ENCODE results near the gene ABTB1. TPM values are rescaled to one million over a fixed set of nuclear protein-coding genes. Genes with fewer than 3 reads are reported as not detected.
A peak's percentile ranks its signal among the peaks of the same experiment; 100 is the strongest.

ABTB1 gene
- total RNA-seq, 1 experiment from 2014 or later: 12.5 TPM

DNA sequence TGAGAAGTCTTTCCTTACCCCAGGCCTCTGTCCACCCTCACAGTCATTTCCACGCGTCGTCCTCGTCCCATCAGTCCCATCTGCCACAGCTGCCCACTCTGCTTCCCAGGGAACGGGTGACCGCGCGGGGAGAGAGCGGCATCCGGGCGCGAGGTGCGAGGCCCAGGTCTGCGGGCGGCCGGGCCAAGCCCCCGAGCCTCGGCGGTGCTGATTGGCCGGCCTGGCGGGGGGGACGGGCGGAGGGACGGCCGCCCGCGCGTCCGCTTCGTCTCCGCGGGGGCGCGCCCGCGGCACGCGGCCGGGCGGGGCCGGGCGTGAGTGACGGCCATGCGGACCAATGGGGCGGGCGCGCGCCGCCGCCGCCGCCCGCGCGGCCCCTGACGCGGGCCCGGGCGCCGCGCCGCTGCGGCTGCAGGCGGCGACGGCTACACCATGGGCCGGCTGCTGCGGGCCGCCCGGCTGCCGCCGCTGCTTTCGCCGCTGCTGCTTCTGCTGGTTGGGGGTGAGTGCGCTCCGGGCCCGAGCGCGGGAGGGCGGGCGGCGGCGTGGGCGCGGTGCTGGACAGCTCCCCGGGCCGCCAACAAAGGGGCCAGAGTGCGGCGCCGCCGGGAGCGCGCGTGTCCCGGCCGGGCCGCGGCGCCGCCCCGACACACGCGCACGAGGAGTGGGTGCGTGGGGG lies 43.8 kb upstream of the ABTB1 start, which contains the start of gene PODXL2 (continued):
- TF ChIP-seq, protein P1, sequence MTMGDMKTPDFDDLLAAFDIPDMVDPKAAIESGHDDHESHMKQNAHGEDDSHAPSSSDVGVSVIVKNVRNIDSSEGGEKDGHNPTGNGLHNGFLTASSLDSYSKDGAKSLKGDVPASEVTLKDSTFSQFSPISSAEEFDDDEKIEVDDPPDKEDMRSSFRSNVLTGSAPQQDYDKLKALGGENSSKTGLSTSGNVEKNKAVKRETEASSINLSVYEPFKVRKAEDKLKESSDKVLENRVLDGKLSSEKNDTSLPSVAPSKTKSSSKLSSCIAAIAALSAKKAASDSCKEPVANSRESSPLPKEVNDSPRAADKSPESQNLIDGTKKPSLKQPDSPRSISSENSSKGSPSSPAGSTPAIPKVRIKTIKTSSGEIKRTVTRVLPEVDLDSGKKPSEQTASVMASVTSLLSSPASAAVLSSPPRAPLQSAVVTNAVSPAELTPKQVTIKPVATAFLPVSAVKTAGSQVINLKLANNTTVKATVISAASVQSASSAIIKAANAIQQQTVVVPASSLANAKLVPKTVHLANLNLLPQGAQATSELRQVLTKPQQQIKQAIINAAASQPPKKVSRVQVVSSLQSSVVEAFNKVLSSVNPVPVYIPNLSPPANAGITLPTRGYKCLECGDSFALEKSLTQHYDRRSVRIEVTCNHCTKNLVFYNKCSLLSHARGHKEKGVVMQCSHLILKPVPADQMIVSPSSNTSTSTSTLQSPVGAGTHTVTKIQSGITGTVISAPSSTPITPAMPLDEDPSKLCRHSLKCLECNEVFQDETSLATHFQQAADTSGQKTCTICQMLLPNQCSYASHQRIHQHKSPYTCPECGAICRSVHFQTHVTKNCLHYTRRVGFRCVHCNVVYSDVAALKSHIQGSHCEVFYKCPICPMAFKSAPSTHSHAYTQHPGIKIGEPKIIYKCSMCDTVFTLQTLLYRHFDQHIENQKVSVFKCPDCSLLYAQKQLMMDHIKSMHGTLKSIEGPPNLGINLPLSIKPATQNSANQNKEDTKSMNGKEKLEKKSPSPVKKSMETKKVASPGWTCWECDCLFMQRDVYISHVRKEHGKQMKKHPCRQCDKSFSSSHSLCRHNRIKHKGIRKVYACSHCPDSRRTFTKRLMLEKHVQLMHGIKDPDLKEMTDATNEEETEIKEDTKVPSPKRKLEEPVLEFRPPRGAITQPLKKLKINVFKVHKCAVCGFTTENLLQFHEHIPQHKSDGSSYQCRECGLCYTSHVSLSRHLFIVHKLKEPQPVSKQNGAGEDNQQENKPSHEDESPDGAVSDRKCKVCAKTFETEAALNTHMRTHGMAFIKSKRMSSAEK (CRISPR knock-in tag; IDR thresholded peaks at IDR 0.05; ENCODE audit: borderline replicate concordance): no peak
- TF ChIP-seq GRHL2 (CRISPR knock-in tag; IDR thresholded peaks at IDR 0.05; ENCODE audit: insufficient replicate concordance, severe bottlenecking) (no peak), ZNF219 (CRISPR knock-in tag; IDR thresholded peaks at IDR 0.05; ENCODE audit: borderline replicate concordance) (0 out of 2 replicates have a peak, but pooled peaks have one; percentile 69), PRRX2 (CRISPR knock-in tag; IDR thresholded peaks at IDR 0.05) (no peak), TEAD1 (CRISPR knock-in tag; IDR thresholded peaks at IDR 0.05) (peak; percentile 90; the same call in 1 of the 2 replicates), JAZF1 (CRISPR knock-in tag; IDR thresholded peaks at IDR 0.05) (no peak), SMAD4 (CRISPR knock-in tag; IDR thresholded peaks at IDR 0.05) (no peak), ZNF263 (CRISPR knock-in tag; IDR thresholded peaks at IDR 0.05; ENCODE audit: low read depth) (no peak), RORB (CRISPR knock-in tag; IDR thresholded peaks at IDR 0.05) (no peak), ELF4 (CRISPR knock-in tag; IDR thresholded peaks at IDR 0.05; ENCODE audit: low read depth) (no peak), ETV6 (CRISPR knock-in tag; IDR thresholded peaks at IDR 0.05) (peak; percentile 90), ZBTB21 (CRISPR knock-in tag; IDR thresholded peaks at IDR 0.05; ENCODE audit: borderline replicate concordance) (peak; percentile 91)
- TF ChIP-seq, protein P2, sequence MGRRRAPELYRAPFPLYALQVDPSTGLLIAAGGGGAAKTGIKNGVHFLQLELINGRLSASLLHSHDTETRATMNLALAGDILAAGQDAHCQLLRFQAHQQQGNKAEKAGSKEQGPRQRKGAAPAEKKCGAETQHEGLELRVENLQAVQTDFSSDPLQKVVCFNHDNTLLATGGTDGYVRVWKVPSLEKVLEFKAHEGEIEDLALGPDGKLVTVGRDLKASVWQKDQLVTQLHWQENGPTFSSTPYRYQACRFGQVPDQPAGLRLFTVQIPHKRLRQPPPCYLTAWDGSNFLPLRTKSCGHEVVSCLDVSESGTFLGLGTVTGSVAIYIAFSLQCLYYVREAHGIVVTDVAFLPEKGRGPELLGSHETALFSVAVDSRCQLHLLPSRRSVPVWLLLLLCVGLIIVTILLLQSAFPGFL (CRISPR knock-in tag; IDR thresholded peaks at IDR 0.05; ENCODE audit: borderline replicate concordance): no peak
- TF ChIP-seq, protein P3, sequence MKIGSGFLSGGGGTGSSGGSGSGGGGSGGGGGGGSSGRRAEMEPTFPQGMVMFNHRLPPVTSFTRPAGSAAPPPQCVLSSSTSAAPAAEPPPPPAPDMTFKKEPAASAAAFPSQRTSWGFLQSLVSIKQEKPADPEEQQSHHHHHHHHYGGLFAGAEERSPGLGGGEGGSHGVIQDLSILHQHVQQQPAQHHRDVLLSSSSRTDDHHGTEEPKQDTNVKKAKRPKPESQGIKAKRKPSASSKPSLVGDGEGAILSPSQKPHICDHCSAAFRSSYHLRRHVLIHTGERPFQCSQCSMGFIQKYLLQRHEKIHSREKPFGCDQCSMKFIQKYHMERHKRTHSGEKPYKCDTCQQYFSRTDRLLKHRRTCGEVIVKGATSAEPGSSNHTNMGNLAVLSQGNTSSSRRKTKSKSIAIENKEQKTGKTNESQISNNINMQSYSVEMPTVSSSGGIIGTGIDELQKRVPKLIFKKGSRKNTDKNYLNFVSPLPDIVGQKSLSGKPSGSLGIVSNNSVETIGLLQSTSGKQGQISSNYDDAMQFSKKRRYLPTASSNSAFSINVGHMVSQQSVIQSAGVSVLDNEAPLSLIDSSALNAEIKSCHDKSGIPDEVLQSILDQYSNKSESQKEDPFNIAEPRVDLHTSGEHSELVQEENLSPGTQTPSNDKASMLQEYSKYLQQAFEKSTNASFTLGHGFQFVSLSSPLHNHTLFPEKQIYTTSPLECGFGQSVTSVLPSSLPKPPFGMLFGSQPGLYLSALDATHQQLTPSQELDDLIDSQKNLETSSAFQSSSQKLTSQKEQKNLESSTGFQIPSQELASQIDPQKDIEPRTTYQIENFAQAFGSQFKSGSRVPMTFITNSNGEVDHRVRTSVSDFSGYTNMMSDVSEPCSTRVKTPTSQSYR (CRISPR knock-in tag; IDR thresholded peaks at IDR 0.05): peak; percentile 80; the same call in 1 of the 2 replicates
- TF ChIP-seq, protein P4, sequence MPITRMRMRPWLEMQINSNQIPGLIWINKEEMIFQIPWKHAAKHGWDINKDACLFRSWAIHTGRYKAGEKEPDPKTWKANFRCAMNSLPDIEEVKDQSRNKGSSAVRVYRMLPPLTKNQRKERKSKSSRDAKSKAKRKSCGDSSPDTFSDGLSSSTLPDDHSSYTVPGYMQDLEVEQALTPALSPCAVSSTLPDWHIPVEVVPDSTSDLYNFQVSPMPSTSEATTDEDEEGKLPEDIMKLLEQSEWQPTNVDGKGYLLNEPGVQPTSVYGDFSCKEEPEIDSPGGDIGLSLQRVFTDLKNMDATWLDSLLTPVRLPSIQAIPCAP (CRISPR knock-in tag; IDR thresholded peaks at IDR 0.05): peak; percentile 91
- TF ChIP-seq, protein P5, sequence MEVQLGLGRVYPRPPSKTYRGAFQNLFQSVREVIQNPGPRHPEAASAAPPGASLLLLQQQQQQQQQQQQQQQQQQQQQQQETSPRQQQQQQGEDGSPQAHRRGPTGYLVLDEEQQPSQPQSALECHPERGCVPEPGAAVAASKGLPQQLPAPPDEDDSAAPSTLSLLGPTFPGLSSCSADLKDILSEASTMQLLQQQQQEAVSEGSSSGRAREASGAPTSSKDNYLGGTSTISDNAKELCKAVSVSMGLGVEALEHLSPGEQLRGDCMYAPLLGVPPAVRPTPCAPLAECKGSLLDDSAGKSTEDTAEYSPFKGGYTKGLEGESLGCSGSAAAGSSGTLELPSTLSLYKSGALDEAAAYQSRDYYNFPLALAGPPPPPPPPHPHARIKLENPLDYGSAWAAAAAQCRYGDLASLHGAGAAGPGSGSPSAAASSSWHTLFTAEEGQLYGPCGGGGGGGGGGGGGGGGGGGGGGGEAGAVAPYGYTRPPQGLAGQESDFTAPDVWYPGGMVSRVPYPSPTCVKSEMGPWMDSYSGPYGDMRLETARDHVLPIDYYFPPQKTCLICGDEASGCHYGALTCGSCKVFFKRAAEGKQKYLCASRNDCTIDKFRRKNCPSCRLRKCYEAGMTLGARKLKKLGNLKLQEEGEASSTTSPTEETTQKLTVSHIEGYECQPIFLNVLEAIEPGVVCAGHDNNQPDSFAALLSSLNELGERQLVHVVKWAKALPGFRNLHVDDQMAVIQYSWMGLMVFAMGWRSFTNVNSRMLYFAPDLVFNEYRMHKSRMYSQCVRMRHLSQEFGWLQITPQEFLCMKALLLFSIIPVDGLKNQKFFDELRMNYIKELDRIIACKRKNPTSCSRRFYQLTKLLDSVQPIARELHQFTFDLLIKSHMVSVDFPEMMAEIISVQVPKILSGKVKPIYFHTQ (CRISPR knock-in tag; IDR thresholded peaks at IDR 0.05): no peak
- TF ChIP-seq, protein P6, sequence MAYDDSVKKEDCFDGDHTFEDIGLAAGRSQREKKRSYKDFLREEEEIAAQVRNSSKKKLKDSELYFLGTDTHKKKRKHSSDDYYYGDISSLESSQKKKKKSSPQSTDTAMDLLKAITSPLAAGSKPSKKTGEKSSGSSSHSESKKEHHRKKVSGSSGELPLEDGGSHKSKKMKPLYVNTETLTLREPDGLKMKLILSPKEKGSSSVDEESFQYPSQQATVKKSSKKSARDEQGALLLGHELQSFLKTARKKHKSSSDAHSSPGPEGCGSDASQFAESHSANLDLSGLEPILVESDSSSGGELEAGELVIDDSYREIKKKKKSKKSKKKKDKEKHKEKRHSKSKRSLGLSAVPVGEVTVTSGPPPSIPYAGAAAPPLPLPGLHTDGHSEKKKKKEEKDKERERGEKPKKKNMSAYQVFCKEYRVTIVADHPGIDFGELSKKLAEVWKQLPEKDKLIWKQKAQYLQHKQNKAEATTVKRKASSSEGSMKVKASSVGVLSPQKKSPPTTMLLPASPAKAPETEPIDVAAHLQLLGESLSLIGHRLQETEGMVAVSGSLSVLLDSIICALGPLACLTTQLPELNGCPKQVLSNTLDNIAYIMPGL (CRISPR knock-in tag; IDR thresholded peaks at IDR 0.05): no peak
